Measurements from ENCODE around the gene PARN.

- TF ChIP-seq CTCF (IDR thresholded peaks at IDR 0.05) (no peak), POLR2A (IDR thresholded peaks at IDR 0.05) (no peak)
Measured at GRCh38 chr16:14452066-14452465, 178.0 kb downstream of the PARN start.

Measured in body of pancreas (tissue), 4 donors.